Fibroblast of lung (primary cell): ENCODE results near the gene CSF2.

Experiments
- EZH2 ChIP-seq: IDR thresholded peaks from 2 replicates; pipeline ENCODE4 v1.5.1; 2012; ENCODE audit warnings: low read length, control low read depth, mild to moderate bottlenecking; ENCODE audit errors: missing control alignments
- TF ChIP-seq, protein P1 (sequence below), 2 donors: IDR thresholded peaks in 1 of 2; conservative IDR thresholded peaks in 1 of 2; 1 replicate in 1 of 2; 2 replicates in 1 of 2; pipeline ENCODE4 v1.5.1; 2011 to 2012; ENCODE audit warnings: low read length in 2 of 2, control low read depth in 1 of 2, inconsistent platforms in 1 of 2, low read depth in 1 of 2, mild to moderate bottlenecking in 1 of 2

DNA sequence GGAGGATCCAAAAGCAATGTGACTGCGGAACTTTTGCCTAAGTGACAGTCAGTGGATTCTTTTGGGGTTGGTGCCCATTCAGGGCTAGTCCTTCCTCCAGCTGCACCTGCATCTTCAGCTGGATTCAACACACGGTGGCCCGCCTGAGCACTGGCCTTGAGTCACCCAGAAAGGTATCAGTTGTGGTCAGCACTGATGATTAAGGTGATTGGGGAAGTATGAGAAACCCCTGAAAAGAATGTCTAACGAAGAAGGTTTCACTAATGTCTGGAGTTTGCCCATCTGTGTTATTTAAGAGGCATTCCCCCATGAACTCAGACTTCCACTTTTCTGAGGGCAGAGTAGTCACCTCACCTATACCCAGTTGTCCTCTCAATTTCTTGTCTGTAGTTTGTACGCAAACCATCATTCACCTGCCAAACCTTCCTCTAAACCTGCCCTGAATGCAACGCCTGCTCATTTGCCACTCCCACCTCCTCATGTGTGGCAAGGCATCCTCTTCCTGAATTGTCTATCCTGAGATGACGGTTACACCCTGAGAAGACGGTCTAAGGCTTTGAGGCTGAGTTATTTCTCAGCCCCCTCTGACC lies 27.2 kb downstream of the CSF2 start:
- TF ChIP-seq, protein P1, sequence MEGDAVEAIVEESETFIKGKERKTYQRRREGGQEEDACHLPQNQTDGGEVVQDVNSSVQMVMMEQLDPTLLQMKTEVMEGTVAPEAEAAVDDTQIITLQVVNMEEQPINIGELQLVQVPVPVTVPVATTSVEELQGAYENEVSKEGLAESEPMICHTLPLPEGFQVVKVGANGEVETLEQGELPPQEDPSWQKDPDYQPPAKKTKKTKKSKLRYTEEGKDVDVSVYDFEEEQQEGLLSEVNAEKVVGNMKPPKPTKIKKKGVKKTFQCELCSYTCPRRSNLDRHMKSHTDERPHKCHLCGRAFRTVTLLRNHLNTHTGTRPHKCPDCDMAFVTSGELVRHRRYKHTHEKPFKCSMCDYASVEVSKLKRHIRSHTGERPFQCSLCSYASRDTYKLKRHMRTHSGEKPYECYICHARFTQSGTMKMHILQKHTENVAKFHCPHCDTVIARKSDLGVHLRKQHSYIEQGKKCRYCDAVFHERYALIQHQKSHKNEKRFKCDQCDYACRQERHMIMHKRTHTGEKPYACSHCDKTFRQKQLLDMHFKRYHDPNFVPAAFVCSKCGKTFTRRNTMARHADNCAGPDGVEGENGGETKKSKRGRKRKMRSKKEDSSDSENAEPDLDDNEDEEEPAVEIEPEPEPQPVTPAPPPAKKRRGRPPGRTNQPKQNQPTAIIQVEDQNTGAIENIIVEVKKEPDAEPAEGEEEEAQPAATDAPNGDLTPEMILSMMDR (conservative IDR thresholded peaks at IDR 0.05 in 1 of 2, IDR thresholded peaks at IDR 0.05 in 1 of 2; ENCODE audit: low read depth in 1 of 2, low read length in 2 of 2) = no peak
- no peak for TF ChIP-seq EZH2
